H9 (cell line): ENCODE data around the gene NELFCD. TPM values are rescaled to one million over a fixed set of nuclear protein-coding genes. Genes with fewer than 3 reads are reported as not detected.

Experiments
- DNase-seq: peaks from one replicate; pipeline ENCODE4 v3.0.0-alpha.2; 2017
- H2AFZ ChIP-seq: one replicate; pipeline ENCODE4 v1.6.1; 2013; ENCODE audit warnings: mild to moderate bottlenecking, low read length, control low read depth, moderate library complexity
- H2AK5ac ChIP-seq: 2 replicates; pipeline ENCODE4 v1.6.1; 2013; ENCODE audit warnings: low read length, control low read depth, mixed read lengths; ENCODE audit not compliant: insufficient read length
- H2BK120ac ChIP-seq: one replicate; pipeline ENCODE4 v1.6.1; 2013; ENCODE audit warnings: low read depth, mild to moderate bottlenecking, low read length, control low read depth, inconsistent platforms; ENCODE audit not compliant: poor library complexity, severe bottlenecking
- H2BK12ac ChIP-seq: 2 replicates; pipeline ENCODE4 v1.6.1; 2013; ENCODE audit warnings: low read length, control low read depth, mixed read lengths, low read depth; ENCODE audit not compliant: insufficient read length
- H2BK15ac ChIP-seq: 2 replicates; pipeline ENCODE4 v1.6.1; 2013; ENCODE audit warnings: low read depth, low read length, control low read depth
- H2BK20ac ChIP-seq: one replicate; pipeline ENCODE4 v1.6.1; 2013; ENCODE audit warnings: low read depth, mild to moderate bottlenecking, low read length, control low read depth, inconsistent platforms; ENCODE audit not compliant: poor library complexity, severe bottlenecking
- H2BK5ac ChIP-seq: 2 replicates; pipeline ENCODE4 v1.6.1; 2013; ENCODE audit warnings: low read length, control low read depth, mixed read lengths; ENCODE audit not compliant: insufficient read length
- H3K14ac ChIP-seq: 2 replicates; pipeline ENCODE4 v1.6.1; 2013; ENCODE audit warnings: low read length, control low read depth; ENCODE audit not compliant: insufficient read depth
- H3K18ac ChIP-seq: 2 replicates; pipeline ENCODE4 v1.6.1; 2013; ENCODE audit warnings: low read depth, mild to moderate bottlenecking, mixed read lengths, low read length, control low read depth; ENCODE audit not compliant: insufficient read length
- H3K23ac ChIP-seq: 2 replicates; pipeline ENCODE4 v1.6.1; 2013; ENCODE audit warnings: low read length, control low read depth, mixed read lengths, low read depth; ENCODE audit not compliant: insufficient read length
- H3K23me2 ChIP-seq: 2 replicates; pipeline ENCODE4 v1.6.1; 2013; ENCODE audit warnings: low read depth, mild to moderate bottlenecking, mixed read lengths, low read length, control low read depth; ENCODE audit not compliant: insufficient read length, poor library complexity, severe bottlenecking
- H3K27ac ChIP-seq: 2 replicates; pipeline ENCODE4 v1.5.1; 2013; ENCODE audit warnings: low read length, control low read depth, mixed read lengths, low read depth; ENCODE audit not compliant: insufficient read length
- H3K27me3 ChIP-seq: 2 replicates; pipeline ENCODE4 v1.6.1; 2013; ENCODE audit warnings: low read length, control low read depth, inconsistent platforms; ENCODE audit not compliant: insufficient read depth
- H3K4ac ChIP-seq: 2 replicates; pipeline ENCODE4 v1.6.1; 2013; ENCODE audit warnings: low read depth, mild to moderate bottlenecking, control low read depth, inconsistent platforms, low read length, moderate library complexity
- H3K4me1 ChIP-seq: 2 replicates; pipeline ENCODE4 v1.6.1; 2013; ENCODE audit warnings: low read length, control low read depth, inconsistent platforms; ENCODE audit not compliant: insufficient read depth
- H3K4me2 ChIP-seq: 2 replicates; pipeline ENCODE4 v1.6.1; 2013; ENCODE audit warnings: low read length, control low read depth, mixed read lengths; ENCODE audit not compliant: insufficient read length, insufficient read depth
- H3K56ac ChIP-seq: 2 replicates; pipeline ENCODE4 v1.6.1; 2013; ENCODE audit warnings: low read depth, mild to moderate bottlenecking, mixed read lengths, low read length, control low read depth; ENCODE audit not compliant: insufficient read length
- H3K79me1 ChIP-seq: 2 replicates; pipeline ENCODE4 v1.6.1; 2013; ENCODE audit warnings: low read depth, mild to moderate bottlenecking, moderate library complexity, low read length, control low read depth, inconsistent platforms; ENCODE audit not compliant: insufficient read depth, poor library complexity, severe bottlenecking
- H3K79me2 ChIP-seq: 2 replicates; pipeline ENCODE4 v1.6.1; 2013; ENCODE audit warnings: low read length, control low read depth, inconsistent platforms; ENCODE audit not compliant: insufficient read depth
- H3K9ac ChIP-seq: 2 replicates; pipeline ENCODE4 v1.6.1; 2013; ENCODE audit warnings: low read length, control low read depth, mixed read lengths; ENCODE audit not compliant: insufficient read length; ENCODE audit errors: extremely low read depth
- H3K9me3 ChIP-seq: one replicate; pipeline ENCODE4 v1.6.1; 2013; ENCODE audit warnings: low read depth, low read length, inconsistent platforms; ENCODE audit not compliant: control insufficient read depth
- H3T11ph ChIP-seq: one replicate; pipeline ENCODE4 v1.6.1; 2013; ENCODE audit warnings: mild to moderate bottlenecking, low read length, control low read depth, inconsistent platforms
- H4K20me1 ChIP-seq: one replicate; pipeline ENCODE4 v1.6.1; 2013; ENCODE audit not compliant: control insufficient read depth, insufficient read length, insufficient read depth
- H4K5ac ChIP-seq: 2 replicates; pipeline ENCODE4 v1.6.1; 2013; ENCODE audit warnings: low read depth, mild to moderate bottlenecking, mixed read lengths, low read length, control low read depth; ENCODE audit not compliant: insufficient read length
- H4K8ac ChIP-seq: replicated peaks from 2 replicates; pipeline ENCODE4 v1.6.1; 2013; ENCODE audit warnings: low read length, control low read depth, mixed read lengths, low read depth; ENCODE audit not compliant: insufficient read length
- H4K91ac ChIP-seq: 2 replicates; pipeline ENCODE4 v1.6.1; 2013; ENCODE audit warnings: low read depth, mild to moderate bottlenecking, moderate library complexity, mixed read lengths, low read length, control low read depth; ENCODE audit not compliant: insufficient read length
- H3K27ac Mint-ChIP-seq, 3 experiments: 2 replicates in 2 of 3; 3 replicates in 1 of 3; pipeline ENCODE4 v1.8.0; 2020 to 2021; ENCODE audit warnings: mixed read lengths in 3 of 3, mild to moderate bottlenecking in 1 of 3, moderate library complexity in 1 of 3
- H3K27me3 Mint-ChIP-seq: 2 replicates; pipeline ENCODE4 v1.8.0; 2021; ENCODE audit warnings: low read depth, mild to moderate bottlenecking, moderate library complexity, mixed read lengths
- H3K36me3 Mint-ChIP-seq, 3 experiments: 2 replicates in 2 of 3; 3 replicates in 1 of 3; pipeline ENCODE4 v1.8.0; 2020 to 2021; ENCODE audit warnings: low read depth in 3 of 3, mixed read lengths in 3 of 3; ENCODE audit not compliant: insufficient read depth in 1 of 3
- H3K4me1 Mint-ChIP-seq, 2 experiments: 2 replicates each; pipeline ENCODE4 v1.8.0; 2020; ENCODE audit warnings: mixed read lengths in 2 of 2
- H3K4me3 Mint-ChIP-seq, 2 experiments: 2 replicates in 1 of 2; 3 replicates in 1 of 2; pipeline ENCODE4 v1.8.0; 2020 to 2021; ENCODE audit warnings: mild to moderate bottlenecking in 2 of 2, mixed read lengths in 2 of 2, moderate library complexity in 1 of 2
- H3K9me3 Mint-ChIP-seq, 2 experiments: 2 replicates in 1 of 2; 3 replicates in 1 of 2; pipeline ENCODE4 v1.8.0; 2020; ENCODE audit warnings: mild to moderate bottlenecking in 2 of 2, mixed read lengths in 2 of 2, moderate library complexity in 1 of 2
- CTCF ChIP-seq: fragments of 200-600 bp; sonication (generic); conservative IDR thresholded peaks from 3 replicates; pipeline ENCODE4 v1.8.0; 2021; ENCODE audit warnings: antibody characterized with exemption, mild to moderate bottlenecking
- WGBS: extraction: QIAGEN DNeasy Blood & Tissue Kit; methylation state at CpG from one replicate; pipeline ENCODE4 v1.1.7; 2013; ENCODE audit warnings: missing lambda C conversion rate, low lambda C conversion rate, mixed read lengths; ENCODE audit not compliant: insufficient read length; ENCODE audit errors: extremely low coverage; 5-methylcytosine and 5-hydroxymethylcytosine counted together
- total RNA-seq: library from RNA; stranded (reverse); gene quantifications from 2 replicates; pipeline ENCODE4 v1.2.1, GENCODE V29; 2021

NELFCD gene
- total RNA-seq, 1 experiment from 2014 or later: 57.8 TPM

- Mint-ChIP-seq H3K36me3 (peaks cover 0 to 21% (median 16%) of the 10 kb centered on the region in 3 experiments; a peak in 4 of 7 replicates), H3K27ac (peak overlapping the region in 1 of 3 experiments; percentile 77; a peak in 1 of 7 replicates), H3K9me3 (no peaks in the 10 kb centered on the region), H3K27me3 (peaks cover 13% of the 10 kb centered on the region), H3K4me3 (no peak overlapping the region), H3K4me1 (peaks cover 13 to 14% of the 10 kb centered on the region in 2 experiments)
- no peak overlapping the region for H3K4ac ChIP-seq
- no peaks in the 10 kb centered on the region for H3K79me1 ChIP-seq
- no peak for TF ChIP-seq CTCF
- H3K9ac ChIP-seq: no peak overlapping the region
- H3T11ph ChIP-seq: no peak overlapping the region
- H3K79me2 ChIP-seq: no peaks in the 10 kb centered on the region
- no peak overlapping the region for H4K91ac ChIP-seq
- no peak overlapping the region for H2AFZ ChIP-seq
- no peaks in the 10 kb centered on the region for H3K4me1 ChIP-seq
- H2BK5ac ChIP-seq: no peak overlapping the region
- no peak overlapping the region for H3K18ac ChIP-seq
- no CpG with 5 or more reads among the region's 16 CpGs for WGBS
- no peaks in the 10 kb centered on the region for H3K9me3 ChIP-seq
- H4K8ac ChIP-seq: no peak overlapping the region
- no peak overlapping the region for H3K27ac ChIP-seq
- DNase-seq: no peak
- no peak overlapping the region for H2BK20ac ChIP-seq
- H2AK5ac ChIP-seq: no peak overlapping the region
- no peaks in the 10 kb centered on the region for H3K27me3 ChIP-seq
- no peaks in the 10 kb centered on the region for H4K20me1 ChIP-seq
- H2BK12ac ChIP-seq: no peak overlapping the region
- H3K4me2 ChIP-seq: no peak overlapping the region
- H3K23me2 ChIP-seq: peaks cover 3% of the 10 kb centered on the region
- H2BK120ac ChIP-seq: no peak overlapping the region
- no peak overlapping the region for H4K5ac ChIP-seq
- no peak overlapping the region for H3K23ac ChIP-seq
- no peak overlapping the region for H2BK15ac ChIP-seq
- H3K14ac ChIP-seq: no peak overlapping the region; the same call in 1 of the 2 replicates
- H3K56ac ChIP-seq: no peak overlapping the region
Observed at GRCh38 chr20:59003836-59004492, 22.9 kb downstream of the NELFCD start.
